Measurements from ENCODE around the gene GOLGA8B. TPM values are rescaled to one million over a fixed set of nuclear protein-coding genes. Genes with fewer than 3 reads are reported as not detected.

GOLGA8B gene
- total and polyA plus RNA-seq, 2 of the 8 experiments (the other 6 are each of a cell fraction or from before 2014, with no cell fraction given): 14.1 to 23.3 TPM

GRCh38 chr15:34620814-34621213, 37.4 kb upstream of the GOLGA8B start:
- Histone ChIP-seq H3K79me1 (ENCODE audit: low read depth, low read length) (no peaks in the 10 kb centered on the region), H3K14ac (ENCODE audit: insufficient read length) (no peak overlapping the region), H3K4me2 (ENCODE audit: insufficient read depth in 1 of 2, low read depth in 2 of 2, low read length in 2 of 2) (no peak overlapping the region), H4K5ac (ENCODE audit: insufficient read length, low read depth, low read length) (no peak overlapping the region), H2AFZ (ENCODE audit: low read length) (no peak overlapping the region), H3K9ac (replicated peaks in 1 of 4; ENCODE audit: extremely low read depth in 1 of 4, low read depth in 3 of 4, low read length in 3 of 4) (no peak overlapping the region), H3K23me2 (ENCODE audit: low read depth, low read length) (no peaks in the 10 kb centered on the region), H4K20me1 (replicated peaks in 1 of 2; ENCODE audit: control insufficient read depth in 1 of 2, insufficient read depth in 2 of 2, low read length in 2 of 2) (no peaks in the 10 kb centered on the region), H3K23ac (ENCODE audit: insufficient read length) (no peak overlapping the region), H4K91ac (replicated peaks; ENCODE audit: insufficient read length, low read length) (no peak overlapping the region), H3K4me3 (ENCODE audit: extremely low read depth in 1 of 4, insufficient read depth in 2 of 4, low read depth in 3 of 4, low read length in 4 of 4) (no peak overlapping the region), H2BK12ac (ENCODE audit: low read depth, low read length) (no peak overlapping the region), H2BK120ac (replicated peaks; ENCODE audit: low read depth, low read length) (no peak overlapping the region), H2BK15ac (ENCODE audit: low read length) (no peak overlapping the region), H3K79me2 (ENCODE audit: control insufficient read depth in 1 of 2, insufficient read depth in 2 of 2, low read length in 2 of 2) (no peaks in the 10 kb centered on the region), H3K27me3 (replicated peaks in 1 of 4; ENCODE audit: control insufficient read depth in 3 of 4, extremely low read depth in 1 of 4, insufficient read depth in 3 of 4, low read length in 3 of 4) (no peaks in the 10 kb centered on the region), H3K9me3 (ENCODE audit: insufficient read depth in 2 of 2, low read depth in 1 of 2, low read length in 1 of 2) (no peaks in the 10 kb centered on the region), H3K27ac (ENCODE audit: low read depth, low read length) (no peak overlapping the region), H3K4ac (replicated peaks; ENCODE audit: insufficient read length, low read depth, low read length) (no peak overlapping the region), H4K8ac (ENCODE audit: extremely low read depth, insufficient read depth, low read length) (no peak overlapping the region), H3K36me3 (ENCODE audit: control insufficient read depth in 2 of 4, insufficient read depth in 4 of 4, low read length in 3 of 4) (no peaks in the 10 kb centered on the region), H3K4me1 (replicated peaks in 1 of 4; ENCODE audit: control insufficient read depth in 3 of 4, insufficient read depth in 4 of 4, low read length in 3 of 4) (no peaks in the 10 kb centered on the region), H3K18ac (ENCODE audit: extremely low read depth, low read length) (no peak overlapping the region), H2AK5ac (ENCODE audit: low read depth, low read length) (no peak overlapping the region), H2BK5ac (ENCODE audit: low read depth, low read length) (no peak overlapping the region), H3K56ac (replicated peaks; ENCODE audit: insufficient read length, low read depth, low read length) (no peak overlapping the region), H2BK20ac (ENCODE audit: low read length) (no peak overlapping the region)
- POLR2A ChIA-PET (ENCODE audit: partially characterized antibody): no interaction called here
- FAIRE-seq (no peak), DNase-seq (ENCODE audit: low read depth in 1 of 2, low spot score in 2 of 2) (no peak)
- TF ChIP-seq SRF (IDR thresholded peaks at IDR 0.05; ENCODE audit: low read depth, low read length) (no peak), CBX8 (IDR thresholded peaks at IDR 0.05; ENCODE audit: borderline replicate concordance, low read depth, low read length) (no peak), KDM4A (IDR thresholded peaks at IDR 0.05; ENCODE audit: low read depth, low read length, severe bottlenecking) (no peak)
- CTCF ChIA-PET (ENCODE audit: partially characterized antibody): interaction anchor here (1.1 kb wide), 1 partner anchor 19 kb away, joined by 3 read pairs; no protein-coding TSS in a partner anchor
- WGBS, 2 experiments (ENCODE audit: extremely low coverage in 1 of 2, insufficient coverage in 1 of 2, insufficient read length in 1 of 2, insufficient replicate concordance in 2 of 2, low coverage in 1 of 2, low lambda C conversion rate in 2 of 2, missing lambda C conversion rate in 1 of 2): 92% methylated on average over 2 of the region's 2 CpGs; no CpG with 5 or more reads in 1 of the 2 experiments
